ENCODE data around the gene SFXN1. TPM values are rescaled to one million over a fixed set of nuclear protein-coding genes. Genes with fewer than 3 reads are reported as not detected.

SFXN1 gene
- total and polyA plus RNA-seq, 2 donors (not counting 3 experiments of a cell fraction or from before 2014, with no cell fraction given), result 61.7 to 69.3 TPM

- H3K27me3 ChIP-seq (ENCODE audit: control insufficient read depth in 2 of 2, insufficient read depth in 2 of 2, low read length in 2 of 2), result peaks cover 3% of the 10 kb centered on the region in 2 experiments
- H3K4me2 ChIP-seq (ENCODE audit: insufficient read depth, low read length), result no peak overlapping the region
- FAIRE-seq (no peak), DNase-seq (ENCODE audit: low read depth, low spot score) (no peak)
- dilution Hi-C loops (cut with MboI; ENCODE audit: extremely low pct_ligation_motif_present, low sequenced_read_pairs) (no loop called here), intact Hi-C loops (cut with micrococcal nuclease) (no loop called here)
- H3K36me3 ChIP-seq (ENCODE audit: control insufficient read depth in 2 of 2, extremely low read depth in 1 of 2, insufficient read depth in 2 of 2, low read length in 2 of 2), result peaks cover 0 to 2% of the 10 kb centered on the region in 2 experiments
- H3K4me1 ChIP-seq (ENCODE audit: control insufficient read depth, extremely low read depth, insufficient read depth, low read length), result peaks cover 17% of the 10 kb centered on the region
- H3K79me2 ChIP-seq (ENCODE audit: control insufficient read depth, insufficient read depth, low read length), result peaks cover 36% of the 10 kb centered on the region
- H3K9me3 ChIP-seq (replicated peaks; ENCODE audit: control insufficient read depth, insufficient read depth, low read length), result no peaks in the 10 kb centered on the region
- no peaks in the 10 kb centered on the region for H4K20me1 ChIP-seq (replicated peaks; ENCODE audit: control insufficient read depth, extremely low read depth, insufficient read depth, low read length)
- POLR2A ChIA-PET, result no interaction called here
- CTCF ChIA-PET, result interaction anchor here (0.9 to 3.6 kb wide), 2 partner anchors 10 to 13 kb away, joined by 4 to 29 read pairs; no protein-coding TSS in a partner anchor
- no peak overlapping the region for H3K4me3 ChIP-seq (replicated peaks in 1 of 3; ENCODE audit: insufficient read depth in 1 of 3, low read depth in 1 of 3, low read length in 3 of 3)
- no TSS peak for BruUV-seq (replicated peaks)
- H3K9me1 ChIP-seq (replicated peaks; ENCODE audit: control insufficient read depth, extremely low read depth, insufficient read depth, low read length), result no peaks in the 10 kb centered on the region
- TF ChIP-seq MAX (IDR thresholded peaks at IDR 0.05; ENCODE audit: insufficient read depth, insufficient read length) (no peak), EZH2 (IDR thresholded peaks at IDR 0.05; ENCODE audit: borderline replicate concordance, low read depth, low read length, severe bottlenecking) (no peak), FOS (IDR thresholded peaks at IDR 0.05; ENCODE audit: borderline replicate concordance, insufficient read depth, low read length) (no peak), JUN (IDR thresholded peaks at IDR 0.05; ENCODE audit: borderline replicate concordance, insufficient read depth, insufficient read length, low read depth) (no peak), POLR2AphosphoS5 (IDR thresholded peaks at IDR 0.05; ENCODE audit: insufficient read depth, low read depth, low read length) (no peak), GATA2 (IDR thresholded peaks at IDR 0.05; ENCODE audit: insufficient read depth, insufficient read length, low read depth, low read length) (no peak), POLR2A (IDR thresholded peaks at IDR 0.05; ENCODE audit: low read depth, low read length) (no peak)
- H3K9ac ChIP-seq (replicated peaks; ENCODE audit: extremely low read depth, insufficient read depth, low read length), result no peak overlapping the region
- H3K27ac ChIP-seq (ENCODE audit: insufficient read depth, low read depth, low read length), result no peak overlapping the region
- no peak overlapping the region for H2AFZ ChIP-seq (ENCODE audit: low read depth, low read length)
Observed at GRCh38 chr5:175477440-175477839, 920 bp upstream of the SFXN1 start.

GRCh38 chr5:175478008-175478383 is 364 bp upstream of the SFXN1 start:
- H3K27ac ChIP-seq (ENCODE audit: insufficient read depth, low read depth, low read length), result no peak overlapping the region
- peak overlapping the region; percentile 51 to 81 (median 80) for H3K4me3 ChIP-seq (replicated peaks in 1 of 3; ENCODE audit: insufficient read depth in 1 of 3, low read depth in 1 of 3, low read length in 3 of 3)
- peaks cover 42% of the 10 kb centered on the region for H3K79me2 ChIP-seq (ENCODE audit: control insufficient read depth, insufficient read depth, low read length)
- H3K9me3 ChIP-seq (replicated peaks; ENCODE audit: control insufficient read depth, insufficient read depth, low read length), result no peaks in the 10 kb centered on the region
- BruUV-seq (replicated peaks), result no TSS peak
- H3K27me3 ChIP-seq (ENCODE audit: control insufficient read depth in 2 of 2, insufficient read depth in 2 of 2, low read length in 2 of 2), result peaks cover 3% of the 10 kb centered on the region in 2 experiments
- dilution Hi-C loops (cut with MboI; ENCODE audit: extremely low pct_ligation_motif_present, low sequenced_read_pairs), result no loop called here
- CTCF ChIA-PET, result interaction anchor here (0.6 to 3.6 kb wide), 3 partner anchors 10 to 21 kb away, joined by 4 to 29 read pairs (median 4); no protein-coding TSS in a partner anchor
- H2AFZ ChIP-seq (ENCODE audit: low read depth, low read length), result peak overlapping the region; percentile 99
- DNase-seq (ENCODE audit: low read depth, low spot score) (no peak), FAIRE-seq (no peak)
- TF ChIP-seq POLR2AphosphoS5 (IDR thresholded peaks at IDR 0.05; ENCODE audit: insufficient read depth, low read depth, low read length), result no peak
- TF ChIP-seq MYC (IDR thresholded peaks at IDR 0.05; ENCODE audit: low read depth, low read length), result no peak
- TF ChIP-seq GATA2 (IDR thresholded peaks at IDR 0.05; ENCODE audit: insufficient read depth, insufficient read length, low read depth, low read length), result no peak
- TF ChIP-seq EZH2 (IDR thresholded peaks at IDR 0.05; ENCODE audit: borderline replicate concordance, low read depth, low read length, severe bottlenecking), result no peak
- TF ChIP-seq MAX (IDR thresholded peaks at IDR 0.05; ENCODE audit: insufficient read depth, insufficient read length), result no peak
- no peak for TF ChIP-seq FOS (IDR thresholded peaks at IDR 0.05; ENCODE audit: borderline replicate concordance, insufficient read depth, low read length)
- TF ChIP-seq JUN (IDR thresholded peaks at IDR 0.05; ENCODE audit: borderline replicate concordance, insufficient read depth, insufficient read length, low read depth), result no peak
- no peak for TF ChIP-seq POLR2A (IDR thresholded peaks at IDR 0.05; ENCODE audit: low read depth, low read length)
- TF ChIP-seq, protein P1, sequence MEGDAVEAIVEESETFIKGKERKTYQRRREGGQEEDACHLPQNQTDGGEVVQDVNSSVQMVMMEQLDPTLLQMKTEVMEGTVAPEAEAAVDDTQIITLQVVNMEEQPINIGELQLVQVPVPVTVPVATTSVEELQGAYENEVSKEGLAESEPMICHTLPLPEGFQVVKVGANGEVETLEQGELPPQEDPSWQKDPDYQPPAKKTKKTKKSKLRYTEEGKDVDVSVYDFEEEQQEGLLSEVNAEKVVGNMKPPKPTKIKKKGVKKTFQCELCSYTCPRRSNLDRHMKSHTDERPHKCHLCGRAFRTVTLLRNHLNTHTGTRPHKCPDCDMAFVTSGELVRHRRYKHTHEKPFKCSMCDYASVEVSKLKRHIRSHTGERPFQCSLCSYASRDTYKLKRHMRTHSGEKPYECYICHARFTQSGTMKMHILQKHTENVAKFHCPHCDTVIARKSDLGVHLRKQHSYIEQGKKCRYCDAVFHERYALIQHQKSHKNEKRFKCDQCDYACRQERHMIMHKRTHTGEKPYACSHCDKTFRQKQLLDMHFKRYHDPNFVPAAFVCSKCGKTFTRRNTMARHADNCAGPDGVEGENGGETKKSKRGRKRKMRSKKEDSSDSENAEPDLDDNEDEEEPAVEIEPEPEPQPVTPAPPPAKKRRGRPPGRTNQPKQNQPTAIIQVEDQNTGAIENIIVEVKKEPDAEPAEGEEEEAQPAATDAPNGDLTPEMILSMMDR (IDR thresholded peaks at IDR 0.05; ENCODE audit: extremely low read depth in 1 of 2, insufficient read depth in 1 of 2, low read depth in 1 of 2, low read length in 2 of 2), result no peak
- intact Hi-C loops (cut with micrococcal nuclease), result loop anchor here (2.0 kb wide), 1 partner anchor 57 kb away; no protein-coding TSS in a partner anchor
- no peaks in the 10 kb centered on the region for H4K20me1 ChIP-seq (replicated peaks; ENCODE audit: control insufficient read depth, extremely low read depth, insufficient read depth, low read length)
- H3K4me1 ChIP-seq (ENCODE audit: control insufficient read depth, extremely low read depth, insufficient read depth, low read length), result peaks cover 17% of the 10 kb centered on the region
- H3K9ac ChIP-seq (replicated peaks; ENCODE audit: extremely low read depth, insufficient read depth, low read length), result peak overlapping the region; percentile 70
- POLR2A ChIA-PET, result no interaction called here
- H3K9me1 ChIP-seq (replicated peaks; ENCODE audit: control insufficient read depth, extremely low read depth, insufficient read depth, low read length), result no peaks in the 10 kb centered on the region
- peaks cover 0 to 2% of the 10 kb centered on the region in 2 experiments for H3K36me3 ChIP-seq (ENCODE audit: control insufficient read depth in 2 of 2, extremely low read depth in 1 of 2, insufficient read depth in 2 of 2, low read length in 2 of 2)
- peak overlapping the region; percentile 93 for H3K4me2 ChIP-seq (ENCODE audit: insufficient read depth, low read length)
